Left ventricle myocardium inferior (tissue), 1 donor: ENCODE results near the gene FBXW8. TPM values are rescaled to one million over a fixed set of nuclear protein-coding genes. Genes with fewer than 3 reads are reported as not detected.
A peak's percentile ranks its signal among the peaks of the same experiment; 100 is the strongest.

ENCODE experiments used
- DNase-seq: peaks from one replicate; pipeline ENCODE4 v3.0.0-alpha.2; 2020
- H3K27ac ChIP-seq: fragments of 200-600 bp; replicated peaks from 2 replicates; pipeline ENCODE4 v1.8.0; 2021
- H3K27me3 ChIP-seq: fragments of 200-600 bp; 2 replicates; pipeline ENCODE4 v1.8.0; 2021; ENCODE audit warnings: low read depth
- H3K36me3 ChIP-seq: fragments of 200-600 bp; 2 replicates; pipeline ENCODE4 v1.8.0; 2021
- H3K4me1 ChIP-seq: fragments of 200-600 bp; 2 replicates; pipeline ENCODE4 v1.8.0; 2021
- H3K4me3 ChIP-seq: fragments of 200-600 bp; 2 replicates; pipeline ENCODE4 v1.8.0; 2021; ENCODE audit warnings: mild to moderate bottlenecking, moderate library complexity
- H3K9me3 ChIP-seq: fragments of 200-600 bp; replicated peaks from 2 replicates; pipeline ENCODE4 v1.8.0; 2021
- CTCF ChIP-seq: fragments of 200-600 bp; IDR thresholded peaks from 2 replicates; pipeline ENCODE4 v1.8.0; 2021; ENCODE audit warnings: antibody characterized with exemption, mild to moderate bottlenecking, borderline replicate concordance
- intact Hi-C: fragments of 100-400 bp; cut with micrococcal nuclease; formaldehyde crosslinking; loops from one replicate; pipeline ENCODE4 v1.11.0; 2022
- total RNA-seq: library from RNA; stranded (reverse); fragmentation: NEBNext Ultra II Directional; extraction: Animal tissue kit (Norgen Biotek cat#: 25700); gene quantifications from one replicate; pipeline ENCODE4 v1.2.1, GENCODE V29; 2021
- donor health status: DM: no; HTN: yes; CAD: no; lungs with severe emphysema.

Gene FBXW8
- total RNA-seq, 1 donor from 2014 or later = 8.5 TPM

- Histone ChIP-seq H3K27me3 (no peaks in the 10 kb centered on the region), H3K4me3 (no peak overlapping the region), H3K27ac (no peak overlapping the region), H3K9me3 (no peaks in the 10 kb centered on the region), H3K36me3 (no peaks in the 10 kb centered on the region), H3K4me1 (peaks cover 16% of the 10 kb centered on the region)
- DNase-seq = no peak
- TF ChIP-seq CTCF = no peak
- intact Hi-C loops = no loop called here
Observed at GRCh38 chr12:116920939-116921338, 10.2 kb downstream of the FBXW8 start.

GRCh38 chr12:116922194-116922897 lies 11.6 kb downstream of the FBXW8 start:
- peaks cover 12% of the 10 kb centered on the region for H3K4me1 ChIP-seq
- no peak for DNase-seq
- no peak overlapping the region for H3K27ac ChIP-seq
- H3K27me3 ChIP-seq = no peaks in the 10 kb centered on the region
- H3K9me3 ChIP-seq = no peaks in the 10 kb centered on the region
- intact Hi-C loops = no loop called here
- no peak for TF ChIP-seq CTCF
- no peaks in the 10 kb centered on the region for H3K36me3 ChIP-seq
- H3K4me3 ChIP-seq = no peak overlapping the region

- intact Hi-C loops = no loop called here
- H3K27me3 ChIP-seq = no peaks in the 10 kb centered on the region
- peaks cover 19% of the 10 kb centered on the region for H3K36me3 ChIP-seq
- H3K4me3 ChIP-seq = no peak overlapping the region
- no peak for DNase-seq
- no peak for TF ChIP-seq CTCF
- H3K4me1 ChIP-seq = peaks cover 15% of the 10 kb centered on the region
- H3K9me3 ChIP-seq = no peaks in the 10 kb centered on the region
- no peak overlapping the region for H3K27ac ChIP-seq
Observed at GRCh38 chr12:116924558-116925453, 14.1 kb downstream of the FBXW8 start.

GRCh38 chr12:116926283-116927243 lies 15.8 kb downstream of the FBXW8 start:
- intact Hi-C loops = no loop called here
- DNase-seq = no peak
- H3K27ac ChIP-seq = peak overlapping the region; percentile 65
- H3K4me3 ChIP-seq = no peak overlapping the region
- peaks cover 25% of the 10 kb centered on the region for H3K36me3 ChIP-seq
- no peaks in the 10 kb centered on the region for H3K27me3 ChIP-seq
- no peak for TF ChIP-seq CTCF
- peaks cover 15% of the 10 kb centered on the region for H3K4me1 ChIP-seq
- peaks cover 5% of the 10 kb centered on the region for H3K9me3 ChIP-seq
